ENCODE measurements around the gene INPP4B. TPM values are rescaled to one million over a fixed set of nuclear protein-coding genes. Genes with fewer than 3 reads are reported as not detected.

Gene INPP4B
- total and polyA plus RNA-seq, 2 donors (not counting 1 experiment from before 2014, with no cell fraction given) = 0.03 TPM; not detected in 1

GRCh38 chr4:142532054-142532453, 314.0 kb downstream of the INPP4B start:
- no peaks in the 10 kb centered on the region for H3K79me2 ChIP-seq (ENCODE audit: control insufficient read depth, insufficient read depth, low read length)
- no peak overlapping the region for H2AFZ ChIP-seq (ENCODE audit: insufficient read depth, low read depth, low read length, poor library complexity, severe bottlenecking)
- Mint-ChIP-seq H3K4me3 (no peak overlapping the region), H3K4me1 (no peaks in the 10 kb centered on the region), H3K27me3 (no peaks in the 10 kb centered on the region), H3K27ac (no peak overlapping the region), H3K9me3 (ENCODE audit: insufficient read depth) (no peaks in the 10 kb centered on the region)
- H3K27ac ChIP-seq (ENCODE audit: low read length in 2 of 2) = no peak overlapping the region
- TF ChIP-seq EZH2 (IDR thresholded peaks at IDR 0.05; ENCODE audit: borderline replicate concordance, insufficient read depth, low read depth, low read length, poor library complexity, severe bottlenecking) = no peak
- TF ChIP-seq, protein P1, sequence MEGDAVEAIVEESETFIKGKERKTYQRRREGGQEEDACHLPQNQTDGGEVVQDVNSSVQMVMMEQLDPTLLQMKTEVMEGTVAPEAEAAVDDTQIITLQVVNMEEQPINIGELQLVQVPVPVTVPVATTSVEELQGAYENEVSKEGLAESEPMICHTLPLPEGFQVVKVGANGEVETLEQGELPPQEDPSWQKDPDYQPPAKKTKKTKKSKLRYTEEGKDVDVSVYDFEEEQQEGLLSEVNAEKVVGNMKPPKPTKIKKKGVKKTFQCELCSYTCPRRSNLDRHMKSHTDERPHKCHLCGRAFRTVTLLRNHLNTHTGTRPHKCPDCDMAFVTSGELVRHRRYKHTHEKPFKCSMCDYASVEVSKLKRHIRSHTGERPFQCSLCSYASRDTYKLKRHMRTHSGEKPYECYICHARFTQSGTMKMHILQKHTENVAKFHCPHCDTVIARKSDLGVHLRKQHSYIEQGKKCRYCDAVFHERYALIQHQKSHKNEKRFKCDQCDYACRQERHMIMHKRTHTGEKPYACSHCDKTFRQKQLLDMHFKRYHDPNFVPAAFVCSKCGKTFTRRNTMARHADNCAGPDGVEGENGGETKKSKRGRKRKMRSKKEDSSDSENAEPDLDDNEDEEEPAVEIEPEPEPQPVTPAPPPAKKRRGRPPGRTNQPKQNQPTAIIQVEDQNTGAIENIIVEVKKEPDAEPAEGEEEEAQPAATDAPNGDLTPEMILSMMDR (IDR thresholded peaks at IDR 0.05) = no peak
- H3K27me3 ChIP-seq (replicated peaks in 1 of 4; ENCODE audit: control extremely low read depth in 1 of 4, control insufficient read depth in 3 of 4, insufficient read depth in 4 of 4, low read length in 3 of 4) = no peaks in the 10 kb centered on the region
- ATAC-seq (ENCODE audit: low read depth) (no peak), DNase-seq (no peak)
- WGBS (ENCODE audit: insufficient coverage) = 85% methylated on average over 4 of the region's 5 CpGs
- H3K9me3 ChIP-seq (ENCODE audit: control extremely low read depth in 1 of 3, control insufficient read depth in 2 of 3, insufficient read depth in 1 of 3, low read length in 2 of 3) = no peaks in the 10 kb centered on the region
- no peak overlapping the region for H3K4me2 ChIP-seq (replicated peaks; ENCODE audit: low read depth, low read length, poor library complexity, severe bottlenecking)
- H4K20me1 ChIP-seq (ENCODE audit: control insufficient read depth, insufficient read depth, low read length, poor library complexity, severe bottlenecking) = no peaks in the 10 kb centered on the region
- intact Hi-C loops (cut with micrococcal nuclease) = no loop called here
- no peaks in the 10 kb centered on the region for H3K36me3 ChIP-seq (replicated peaks in 1 of 2; ENCODE audit: control extremely low read depth in 1 of 2, control insufficient read depth in 1 of 2, extremely low read depth in 1 of 2, insufficient read depth in 2 of 2, low read length in 1 of 2)
- no peaks in the 10 kb centered on the region for H3K4me1 ChIP-seq (ENCODE audit: control insufficient read depth in 2 of 2, insufficient read depth in 2 of 2, low read length in 2 of 2)
- no peak overlapping the region for H3K4me3 ChIP-seq (ENCODE audit: control extremely low read depth in 1 of 5, extremely low read depth in 1 of 5, insufficient read depth in 1 of 5, low read depth in 2 of 5, low read length in 4 of 5)
- no peak overlapping the region for H3K9ac ChIP-seq (ENCODE audit: low read length)
- POLR2A ChIA-PET = no interaction called here
- CTCF ChIA-PET = no interaction called here

- no peaks in the 10 kb centered on the region for H3K4me1 ChIP-seq (ENCODE audit: control insufficient read depth in 2 of 2, insufficient read depth in 2 of 2, low read length in 2 of 2)
- H3K36me3 ChIP-seq (replicated peaks in 1 of 2; ENCODE audit: control extremely low read depth in 1 of 2, control insufficient read depth in 1 of 2, extremely low read depth in 1 of 2, insufficient read depth in 2 of 2, low read length in 1 of 2) = no peaks in the 10 kb centered on the region
- no peak overlapping the region for H3K4me2 ChIP-seq (replicated peaks; ENCODE audit: low read depth, low read length, poor library complexity, severe bottlenecking)
- intact Hi-C loops (cut with micrococcal nuclease) = no loop called here
- POLR2A ChIA-PET = no interaction called here
- H3K9ac ChIP-seq (ENCODE audit: low read length) = no peak overlapping the region
- H3K4me3 Mint-ChIP-seq = no peak overlapping the region
- CTCF ChIA-PET = no interaction called here
- H3K9me3 Mint-ChIP-seq (ENCODE audit: insufficient read depth) = no peaks in the 10 kb centered on the region
- H3K9me3 ChIP-seq (ENCODE audit: control extremely low read depth in 1 of 3, control insufficient read depth in 2 of 3, insufficient read depth in 1 of 3, low read length in 2 of 3) = no peaks in the 10 kb centered on the region
- H3K27ac Mint-ChIP-seq = no peak overlapping the region
- 100% methylated on average over 1 of the region's 1 CpG for WGBS (ENCODE audit: insufficient coverage)
- no peaks in the 10 kb centered on the region for H3K79me2 ChIP-seq (ENCODE audit: control insufficient read depth, insufficient read depth, low read length)
- no peaks in the 10 kb centered on the region for H3K4me1 Mint-ChIP-seq
- H2AFZ ChIP-seq (ENCODE audit: insufficient read depth, low read depth, low read length, poor library complexity, severe bottlenecking) = no peak overlapping the region
- H3K4me3 ChIP-seq (ENCODE audit: control extremely low read depth in 1 of 5, extremely low read depth in 1 of 5, insufficient read depth in 1 of 5, low read depth in 2 of 5, low read length in 4 of 5) = no peak overlapping the region
- TF ChIP-seq, protein P1 (IDR thresholded peaks at IDR 0.05) = no peak
- no peak for TF ChIP-seq EZH2 (IDR thresholded peaks at IDR 0.05; ENCODE audit: borderline replicate concordance, insufficient read depth, low read depth, low read length, poor library complexity, severe bottlenecking)
- H3K27me3 ChIP-seq (replicated peaks in 1 of 4; ENCODE audit: control extremely low read depth in 1 of 4, control insufficient read depth in 3 of 4, insufficient read depth in 4 of 4, low read length in 3 of 4) = no peaks in the 10 kb centered on the region
- no peak for ATAC-seq (ENCODE audit: low read depth)
- H3K27me3 Mint-ChIP-seq = no peaks in the 10 kb centered on the region
- H4K20me1 ChIP-seq (ENCODE audit: control insufficient read depth, insufficient read depth, low read length, poor library complexity, severe bottlenecking) = no peaks in the 10 kb centered on the region
- no peak overlapping the region for H3K27ac ChIP-seq (ENCODE audit: low read length in 2 of 2)
- no peak for DNase-seq
Observed at GRCh38 chr4:142530728-142531127, 315.4 kb downstream of the INPP4B start.

Data from B cell (primary cell).